H7 (cell line): ENCODE results near the gene TRNP1. TPM values are rescaled to one million over a fixed set of nuclear protein-coding genes. Genes with fewer than 3 reads are reported as not detected.

Experiments used
- DNase-seq: peaks from one replicate; pipeline ENCODE4 v3.0.0; 2012
- H3K27me3 ChIP-seq: 2 replicates; pipeline ENCODE4 v1.6.0; 2011; ENCODE audit warnings: mild to moderate bottlenecking, low read length; ENCODE audit not compliant: control insufficient read depth, insufficient read depth
- H3K36me3 ChIP-seq: replicated peaks from 2 replicates; pipeline ENCODE4 v1.5.1; 2011; ENCODE audit warnings: low read length; ENCODE audit not compliant: control insufficient read depth, insufficient read depth
- H3K4me3 ChIP-seq: 2 replicates; pipeline ENCODE4 v1.5.1; 2011; ENCODE audit warnings: low read depth, mild to moderate bottlenecking, control low read depth, low read length, moderate library complexity; ENCODE audit not compliant: insufficient read depth
- total RNA-seq: library from RNA; depleted of rRNA; stranded (reverse); fragments of >200 nt; shearing (Covaris generic); gene quantifications from 2 replicates; pipeline ENCODE4 v1.2.3, GENCODE V29; 2014

The TRNP1 gene
- total RNA-seq, 1 experiment from 2014 or later: 30.5 TPM

DNA sequence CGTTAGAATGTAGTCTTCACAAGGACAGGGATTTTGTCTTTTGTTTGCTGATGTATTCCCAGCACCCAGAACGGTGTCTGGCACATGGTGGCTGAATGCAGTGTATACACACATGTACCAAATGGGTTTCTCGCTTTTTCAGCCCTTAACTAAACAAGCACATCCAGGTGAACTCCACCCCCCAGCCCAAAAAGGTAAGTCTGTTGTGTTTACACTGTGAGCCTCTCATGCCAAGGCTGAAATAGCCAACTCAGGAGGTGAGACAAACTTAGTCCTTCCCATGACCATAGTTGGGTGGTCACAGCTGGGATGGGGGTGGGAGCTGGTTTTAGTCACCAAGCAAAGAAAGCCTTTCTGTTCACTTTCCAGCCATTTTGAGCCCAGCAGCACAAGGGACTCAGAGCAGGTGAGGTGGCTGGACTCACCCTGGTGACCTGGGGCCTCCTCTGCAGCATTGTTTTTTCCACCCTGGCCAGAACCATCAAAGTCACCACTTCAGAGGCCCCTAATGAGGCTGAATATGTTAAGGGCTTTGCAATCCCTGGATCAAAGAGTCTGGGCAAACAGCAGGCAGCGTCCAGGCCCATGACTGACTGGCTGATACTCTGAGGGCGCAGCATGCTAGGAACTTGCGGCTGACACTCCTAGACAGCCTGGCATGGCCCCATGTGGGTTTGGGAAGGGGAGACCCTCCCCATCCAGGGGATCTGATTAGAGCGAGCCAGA, 10.4 kb downstream of the TRNP1 start:
- DNase-seq: peak; percentile 34
- Histone ChIP-seq H3K36me3 (peaks cover 23% of the 10 kb centered on the region), H3K27me3 (no peaks in the 10 kb centered on the region), H3K4me3 (no peak overlapping the region)

DNA sequence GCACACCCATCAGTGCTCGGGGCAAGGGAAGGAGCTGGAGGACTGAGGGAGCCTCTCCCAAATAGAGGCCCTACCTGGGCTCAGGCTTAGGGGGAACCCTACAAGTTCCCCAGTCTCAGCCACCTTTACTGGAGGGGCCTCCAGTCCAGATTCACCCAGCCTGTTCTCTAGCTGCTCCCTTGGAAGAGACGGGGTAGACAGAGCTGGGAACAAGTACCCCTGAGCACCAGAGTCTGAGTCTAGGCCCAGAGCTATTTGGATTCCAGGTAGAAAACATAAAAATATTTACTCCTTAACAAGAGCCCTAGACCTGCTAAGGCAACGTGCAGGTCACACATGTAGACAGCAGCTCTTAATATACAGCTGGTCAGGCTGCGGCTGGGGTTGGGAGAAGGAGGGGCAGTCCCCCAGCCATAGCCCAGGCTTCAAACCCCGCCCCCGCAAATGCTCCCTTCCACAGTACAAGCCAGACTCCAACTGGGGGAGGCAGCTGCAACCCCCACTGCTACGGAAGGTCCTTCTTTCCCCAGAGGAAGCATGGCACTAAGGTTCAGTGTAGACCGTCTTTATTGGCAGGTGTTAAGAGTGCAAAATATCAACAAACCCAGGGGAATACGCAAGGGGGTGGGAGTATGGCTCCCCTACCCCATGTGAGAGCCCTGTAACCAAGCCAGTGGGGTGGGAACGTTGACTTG, 11.1 kb downstream of the TRNP1 start:
- no peak overlapping the region for H3K4me3 ChIP-seq
- H3K27me3 ChIP-seq: no peaks in the 10 kb centered on the region
- DNase-seq: peak; percentile 63
- peaks cover 26% of the 10 kb centered on the region for H3K36me3 ChIP-seq

DNA sequence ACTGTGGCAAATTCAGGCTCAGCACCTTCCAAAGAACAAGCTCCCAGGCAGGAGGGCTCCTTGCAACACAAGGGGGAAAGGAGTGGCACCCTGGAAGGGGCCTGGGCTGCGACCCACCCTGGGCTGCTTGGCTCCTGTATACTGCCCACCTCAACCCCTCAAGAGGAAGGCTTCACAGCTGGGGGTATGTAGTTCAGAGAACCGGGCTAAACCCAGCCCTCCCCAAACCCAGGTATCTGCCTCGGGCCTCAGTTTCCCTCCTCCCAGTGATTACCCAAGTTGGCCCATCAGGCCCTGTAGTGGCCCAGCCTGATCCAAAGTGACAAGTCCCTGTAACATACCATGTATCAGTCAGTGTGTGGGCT, 11.7 kb downstream of the TRNP1 start:
- peaks cover 29% of the 10 kb centered on the region for H3K36me3 ChIP-seq
- peak; percentile 37 for DNase-seq
- H3K27me3 ChIP-seq: no peaks in the 10 kb centered on the region
- H3K4me3 ChIP-seq: no peak overlapping the region

DNA sequence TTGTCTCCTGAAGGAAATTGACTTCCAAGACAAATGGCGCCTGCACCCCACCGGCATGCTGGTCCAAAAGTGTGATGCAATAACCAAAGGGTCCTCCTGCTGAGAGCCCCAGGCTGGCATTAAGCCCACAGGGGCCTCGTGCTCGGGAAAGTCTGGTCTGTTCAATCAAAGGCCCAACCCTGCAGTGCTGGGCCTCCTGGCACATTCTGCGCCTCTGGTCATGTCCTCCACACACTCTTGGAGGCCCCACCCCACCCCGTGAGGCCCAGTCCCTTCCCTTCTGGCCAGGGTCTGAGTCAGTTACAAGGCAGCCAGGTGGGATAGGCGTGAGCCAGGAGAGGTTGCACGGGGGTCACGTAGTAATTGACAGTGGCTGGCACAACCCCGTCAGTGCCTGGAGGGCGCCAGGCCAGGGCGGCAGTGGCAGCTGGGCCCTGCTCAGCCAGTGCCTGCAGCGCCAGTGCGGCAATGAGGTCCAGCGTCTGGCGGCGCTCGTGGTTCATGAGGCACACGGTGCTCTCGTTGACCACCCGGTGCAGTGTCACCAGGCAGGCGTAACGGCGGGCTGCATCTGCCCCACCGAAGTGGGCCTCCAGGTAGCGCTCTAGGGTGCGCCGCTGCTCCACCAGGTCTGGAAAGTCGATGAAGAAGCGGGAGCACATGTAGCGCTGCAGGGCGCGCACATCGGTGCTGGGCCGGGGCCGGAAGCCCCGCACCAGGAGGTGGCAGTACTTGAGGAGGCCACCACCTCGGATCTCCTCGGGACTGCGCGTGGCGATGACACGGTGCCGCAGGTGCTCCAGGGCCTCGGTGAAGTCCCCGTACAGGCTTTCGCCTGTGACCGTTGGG, 12.4 kb downstream of the TRNP1 start:
- Histone ChIP-seq H3K36me3 (peaks cover 29% of the 10 kb centered on the region), H3K27me3 (no peaks in the 10 kb centered on the region), H3K4me3 (no peak overlapping the region)
- peak; percentile 62 for DNase-seq

DNA sequence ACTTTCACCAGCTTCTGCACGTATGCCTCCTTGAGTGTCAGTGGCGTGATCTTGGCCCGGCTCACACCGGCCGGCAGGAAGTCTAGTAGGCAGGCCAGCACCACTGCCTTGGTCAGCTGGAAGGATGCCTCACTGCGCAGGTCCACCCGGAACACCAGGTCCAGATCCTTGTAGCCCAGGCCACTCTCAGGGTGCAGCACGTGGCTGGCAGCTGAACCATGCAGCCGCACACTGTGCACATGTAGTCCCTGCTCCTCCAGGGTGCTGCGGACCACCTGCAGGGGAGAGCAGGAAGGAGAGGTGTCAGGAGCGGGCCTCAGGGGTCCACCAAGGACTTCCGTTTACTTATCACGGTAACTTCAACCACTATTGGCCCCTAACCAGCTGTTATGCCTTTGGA, 13.2 kb downstream of the TRNP1 start:
- Histone ChIP-seq H3K4me3 (no peak overlapping the region), H3K36me3 (peaks cover 29% of the 10 kb centered on the region), H3K27me3 (no peaks in the 10 kb centered on the region)
- DNase-seq: peak; percentile 68

DNA sequence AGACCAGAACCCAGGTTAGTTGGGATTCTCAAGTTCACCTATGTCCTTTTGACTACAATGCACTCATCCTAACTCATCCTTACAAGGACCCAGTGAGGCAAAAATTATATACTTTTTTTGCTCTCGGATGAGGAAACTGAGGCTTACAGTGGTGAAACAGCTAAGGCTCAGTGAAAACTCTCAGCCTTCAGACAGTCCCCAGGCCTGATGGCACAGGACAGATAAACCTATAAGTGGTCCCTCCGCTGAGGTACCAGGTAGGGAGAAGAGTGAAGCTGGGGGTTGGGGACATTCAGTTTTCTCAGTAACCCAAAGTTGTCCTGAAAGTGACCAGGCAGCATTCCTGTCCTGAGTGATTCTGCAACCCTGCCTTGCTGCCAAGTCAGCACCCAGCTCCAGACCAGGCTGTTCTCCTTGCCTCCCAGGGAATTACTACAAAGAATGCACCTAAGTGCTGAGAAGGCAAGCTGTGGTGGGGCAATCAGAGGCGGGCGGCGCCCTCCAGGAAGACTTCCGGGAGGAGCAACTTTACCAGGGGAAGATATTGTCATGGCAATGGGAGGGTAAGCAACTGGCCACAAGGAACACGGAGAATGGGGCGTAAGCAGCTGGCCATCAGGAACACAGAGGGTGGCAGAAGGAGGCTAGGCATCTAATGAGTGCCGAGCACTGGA, 14.6 kb downstream of the TRNP1 start:
- peak; percentile 70 for DNase-seq
- Histone ChIP-seq H3K4me3 (no peak overlapping the region), H3K36me3 (peaks cover 25% of the 10 kb centered on the region)

DNA sequence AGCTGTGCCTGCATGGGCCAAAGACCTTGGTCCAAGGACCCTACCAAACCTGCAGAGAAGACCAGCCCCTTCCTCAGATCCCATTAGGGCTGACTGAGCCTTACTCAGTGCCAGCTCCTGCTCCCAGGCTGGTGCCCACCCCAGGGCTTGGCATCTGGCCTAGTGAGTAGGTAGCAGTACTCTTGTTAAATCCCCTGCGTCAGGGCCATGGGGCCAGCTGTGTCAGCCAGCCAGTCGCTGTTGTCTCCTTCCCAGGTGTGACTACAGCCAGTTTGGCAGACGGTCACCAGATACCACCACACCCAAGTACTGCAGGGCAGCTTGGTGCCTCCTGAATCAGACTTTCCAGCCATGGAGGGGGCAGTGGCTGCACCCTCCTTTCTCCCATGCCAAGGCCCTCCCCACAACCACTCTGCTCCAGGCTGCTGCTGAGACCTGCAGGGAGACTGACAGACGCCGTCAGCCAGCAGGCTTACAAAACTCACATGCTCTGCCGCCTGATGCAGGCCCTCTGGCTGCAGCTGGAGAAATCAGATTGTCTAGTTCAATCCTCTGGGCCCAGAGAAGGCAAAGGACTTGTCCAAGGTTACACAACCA, 16.2 kb downstream of the TRNP1 start:
- DNase-seq: peak; percentile 11
- Histone ChIP-seq H3K36me3 (peaks cover 25% of the 10 kb centered on the region), H3K27me3 (no peaks in the 10 kb centered on the region), H3K4me3 (peak overlapping the region; percentile 96)

More for the DNA sequence above, 14.6 kb downstream of the TRNP1 start:
- H3K27me3 ChIP-seq: no peaks in the 10 kb centered on the region

DNA sequence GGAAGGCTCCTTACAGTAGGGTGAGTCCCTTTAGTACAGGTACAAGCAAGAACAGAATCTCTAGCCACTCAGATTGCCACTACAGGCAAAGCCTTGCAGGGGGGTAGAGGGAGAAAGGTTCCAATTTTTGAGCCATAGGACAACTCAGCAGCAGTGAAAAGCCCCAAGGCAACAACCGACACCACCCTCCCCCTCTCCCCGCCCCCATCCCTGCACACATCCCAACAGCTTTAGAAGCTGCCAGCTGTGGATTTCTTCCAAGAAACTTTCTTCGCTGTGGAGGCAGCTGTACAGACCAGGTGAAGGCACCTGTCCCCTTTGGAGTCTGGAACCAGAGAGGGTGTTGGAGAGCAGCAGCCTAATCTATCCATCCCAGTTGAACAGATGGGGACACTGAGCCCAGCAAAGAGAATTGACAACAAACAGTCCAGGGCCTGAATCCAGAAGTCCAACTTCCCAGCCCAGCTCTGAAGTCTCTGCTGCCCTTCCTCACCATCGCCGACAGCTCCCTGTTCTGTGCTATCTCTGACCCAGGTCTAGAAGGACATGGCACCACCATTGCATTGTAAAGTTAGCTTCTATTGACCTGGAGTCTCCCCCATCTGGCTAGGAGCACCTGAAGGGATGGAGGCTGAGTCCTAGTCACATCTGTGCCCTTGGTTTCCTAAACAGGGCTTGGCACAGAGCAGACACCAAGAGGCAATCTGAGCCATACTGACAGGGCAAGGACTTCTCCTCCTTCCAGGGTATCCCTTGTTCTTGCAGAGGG, 16.9 kb downstream of the TRNP1 start:
- H3K4me3 ChIP-seq: peak overlapping the region; percentile 96
- H3K27me3 ChIP-seq: no peaks in the 10 kb centered on the region
- H3K36me3 ChIP-seq: peaks cover 18% of the 10 kb centered on the region
- peak; percentile 30 for DNase-seq

DNA sequence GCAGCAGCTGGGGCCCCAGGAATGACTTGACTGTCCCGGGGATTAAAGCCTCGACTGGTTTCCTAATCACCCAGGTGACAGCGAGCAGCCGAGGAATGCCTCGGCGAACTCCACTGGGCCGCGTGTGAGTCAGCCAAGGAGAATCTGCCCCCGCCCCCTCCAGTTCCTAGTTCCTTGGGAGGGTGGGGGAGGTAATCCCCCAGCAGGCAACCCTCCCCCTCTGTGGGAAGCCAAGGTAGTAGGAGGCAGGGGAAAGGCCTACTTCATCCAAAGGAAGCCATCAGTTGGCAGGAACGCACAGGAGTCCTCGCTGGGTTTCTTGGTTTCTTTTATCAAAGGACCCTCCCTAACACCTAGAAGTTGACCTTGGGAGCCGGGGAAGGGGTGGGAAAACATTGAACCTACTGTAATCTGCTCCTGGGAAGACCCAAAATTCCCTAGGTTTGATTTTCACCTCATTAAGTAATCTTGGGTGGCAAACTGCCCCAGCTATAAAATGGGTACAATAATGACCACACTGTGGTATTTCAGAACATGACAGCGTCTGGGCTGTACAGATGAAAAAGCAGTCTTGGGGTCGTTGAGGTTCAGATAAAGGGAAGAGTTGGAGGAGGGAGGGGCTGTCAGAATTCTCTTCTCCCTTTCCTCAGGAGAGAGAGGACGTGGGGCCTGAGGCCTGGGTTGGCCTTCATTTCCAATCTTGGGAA, 17.7 kb downstream of the TRNP1 start:
- DNase-seq: peak; percentile 95
- Histone ChIP-seq H3K27me3 (no peaks in the 10 kb centered on the region), H3K4me3 (peak overlapping the region; percentile 96), H3K36me3 (peaks cover 11% of the 10 kb centered on the region)

DNA sequence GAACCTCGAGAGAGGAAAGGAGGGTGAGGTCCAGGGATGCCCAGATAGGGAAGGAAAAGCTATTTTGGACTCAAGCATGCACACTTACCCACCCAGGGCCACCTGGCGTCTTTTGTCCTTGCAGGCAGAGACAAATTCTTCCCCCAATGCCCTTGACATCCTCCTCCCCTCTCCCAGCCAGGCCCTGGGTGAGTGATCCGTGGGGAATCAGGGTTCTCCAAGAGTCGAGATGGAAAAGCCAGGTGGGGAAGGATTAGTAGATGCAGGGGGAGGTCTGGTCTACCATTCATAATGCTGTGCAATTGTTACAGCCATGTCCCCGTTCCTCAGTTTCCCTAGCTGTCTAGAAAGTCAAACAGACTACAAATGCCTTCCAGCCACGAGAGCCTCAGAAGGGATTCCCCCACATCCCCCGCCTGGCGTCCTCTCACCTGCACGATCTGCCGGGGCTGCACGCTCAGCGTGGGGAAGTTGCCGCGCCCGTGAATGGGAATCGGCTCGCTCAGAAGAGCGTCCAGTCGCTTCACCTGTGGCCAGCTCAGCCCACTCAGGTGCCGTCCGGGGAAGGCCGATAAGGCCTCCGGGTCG, 18.6 kb downstream of the TRNP1 start:
- Histone ChIP-seq H3K4me3 (peak overlapping the region; percentile 96), H3K36me3 (peaks cover 6% of the 10 kb centered on the region)
- DNase-seq: peak; percentile 46

DNA sequence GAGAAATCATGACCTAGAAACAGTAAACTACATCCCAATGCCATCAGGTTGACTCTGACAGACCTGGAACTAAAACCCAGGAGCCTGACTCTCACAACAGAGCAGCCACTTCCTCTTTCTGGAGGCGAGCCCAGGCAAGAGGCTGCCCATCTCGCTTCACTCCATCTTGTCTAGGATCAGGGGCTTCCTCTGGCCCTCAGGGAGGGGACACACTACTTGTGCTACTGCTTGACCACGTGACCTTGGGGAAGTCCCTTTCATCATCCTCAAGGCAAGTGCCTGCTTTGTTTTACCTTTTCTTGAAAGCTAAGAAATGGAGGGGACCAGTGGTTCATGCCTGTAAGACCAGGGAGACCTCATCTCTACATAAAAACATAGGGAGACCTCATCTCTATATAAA, 21.8 kb downstream of the TRNP1 start:
- no peak overlapping the region for H3K4me3 ChIP-seq
- H3K27me3 ChIP-seq: no peaks in the 10 kb centered on the region
- DNase-seq: no peak
- no peaks in the 10 kb centered on the region; the same call in 1 of the 2 replicates for H3K36me3 ChIP-seq

More for the DNA sequence above, 18.6 kb downstream of the TRNP1 start:
- no peaks in the 10 kb centered on the region for H3K27me3 ChIP-seq

DNA sequence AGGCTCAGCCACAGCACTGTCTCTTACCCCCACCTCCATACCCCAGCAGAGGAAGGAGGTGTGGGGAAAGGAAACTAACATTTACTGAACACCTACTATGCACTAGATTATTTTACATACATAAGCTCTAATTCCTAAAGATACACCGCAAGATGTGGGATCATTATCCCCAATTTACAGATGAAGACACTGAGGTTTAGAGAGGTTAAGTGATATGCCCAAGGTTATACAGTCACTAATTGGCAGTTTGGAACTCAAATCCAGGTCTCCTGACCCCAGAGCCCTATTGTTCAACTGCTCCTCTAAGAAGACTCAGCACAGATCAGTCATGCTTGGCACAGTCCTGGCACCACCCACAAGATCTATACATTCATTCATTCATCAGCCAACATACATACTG, 22.9 kb downstream of the TRNP1 start:
- no peaks in the 10 kb centered on the region for H3K36me3 ChIP-seq
- no peaks in the 10 kb centered on the region for H3K27me3 ChIP-seq
- DNase-seq: no peak
- no peak overlapping the region for H3K4me3 ChIP-seq

DNA sequence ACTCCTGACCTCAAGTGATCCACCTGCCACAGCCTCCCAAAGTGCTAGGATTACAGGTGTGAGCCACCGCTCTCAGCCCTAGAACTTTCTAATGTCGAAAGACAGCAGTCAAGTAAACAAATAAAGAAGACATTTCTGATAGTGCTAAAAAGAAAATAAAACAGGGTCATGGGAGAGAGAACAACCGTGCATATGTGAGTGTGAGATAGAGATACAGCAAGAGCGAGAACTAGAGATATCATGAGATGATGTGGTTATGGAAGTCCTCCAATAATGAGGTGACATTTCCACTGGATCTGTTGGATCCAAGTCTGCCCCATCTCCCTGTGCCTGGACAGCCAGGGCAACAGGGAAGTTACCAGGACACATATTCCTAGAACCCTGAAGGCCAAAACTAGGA, 23.7 kb downstream of the TRNP1 start:
- Histone ChIP-seq H3K27me3 (no peaks in the 10 kb centered on the region), H3K36me3 (no peaks in the 10 kb centered on the region), H3K4me3 (no peak overlapping the region)
- no peak for DNase-seq
